H9 (cell line): ENCODE measurements around the gene PCDHA1. TPM values are rescaled to one million over a fixed set of nuclear protein-coding genes. Genes with fewer than 3 reads are reported as not detected.

Experiments
- DNase-seq: peaks from one replicate; pipeline ENCODE4 v3.0.0-alpha.2; 2017
- H2AFZ ChIP-seq: one replicate; pipeline ENCODE4 v1.6.1; 2013; ENCODE audit warnings: mild to moderate bottlenecking, low read length, control low read depth, moderate library complexity
- H2AK5ac ChIP-seq: 2 replicates; pipeline ENCODE4 v1.6.1; 2013; ENCODE audit warnings: low read length, control low read depth, mixed read lengths; ENCODE audit not compliant: insufficient read length
- H2BK120ac ChIP-seq: one replicate; pipeline ENCODE4 v1.6.1; 2013; ENCODE audit warnings: low read depth, mild to moderate bottlenecking, low read length, control low read depth, inconsistent platforms; ENCODE audit not compliant: poor library complexity, severe bottlenecking
- H2BK12ac ChIP-seq: 2 replicates; pipeline ENCODE4 v1.6.1; 2013; ENCODE audit warnings: low read length, control low read depth, mixed read lengths, low read depth; ENCODE audit not compliant: insufficient read length
- H2BK15ac ChIP-seq: 2 replicates; pipeline ENCODE4 v1.6.1; 2013; ENCODE audit warnings: low read depth, low read length, control low read depth
- H2BK20ac ChIP-seq: one replicate; pipeline ENCODE4 v1.6.1; 2013; ENCODE audit warnings: low read depth, mild to moderate bottlenecking, low read length, control low read depth, inconsistent platforms; ENCODE audit not compliant: poor library complexity, severe bottlenecking
- H2BK5ac ChIP-seq: 2 replicates; pipeline ENCODE4 v1.6.1; 2013; ENCODE audit warnings: low read length, control low read depth, mixed read lengths; ENCODE audit not compliant: insufficient read length
- H3K14ac ChIP-seq: 2 replicates; pipeline ENCODE4 v1.6.1; 2013; ENCODE audit warnings: low read length, control low read depth; ENCODE audit not compliant: insufficient read depth
- H3K18ac ChIP-seq: 2 replicates; pipeline ENCODE4 v1.6.1; 2013; ENCODE audit warnings: low read depth, mild to moderate bottlenecking, mixed read lengths, low read length, control low read depth; ENCODE audit not compliant: insufficient read length
- H3K23ac ChIP-seq: 2 replicates; pipeline ENCODE4 v1.6.1; 2013; ENCODE audit warnings: low read length, control low read depth, mixed read lengths, low read depth; ENCODE audit not compliant: insufficient read length
- H3K23me2 ChIP-seq: 2 replicates; pipeline ENCODE4 v1.6.1; 2013; ENCODE audit warnings: low read depth, mild to moderate bottlenecking, mixed read lengths, low read length, control low read depth; ENCODE audit not compliant: insufficient read length, poor library complexity, severe bottlenecking
- H3K27ac ChIP-seq: 2 replicates; pipeline ENCODE4 v1.5.1; 2013; ENCODE audit warnings: low read length, control low read depth, mixed read lengths, low read depth; ENCODE audit not compliant: insufficient read length
- H3K27me3 ChIP-seq: 2 replicates; pipeline ENCODE4 v1.6.1; 2013; ENCODE audit warnings: low read length, control low read depth, inconsistent platforms; ENCODE audit not compliant: insufficient read depth
- H3K4ac ChIP-seq: 2 replicates; pipeline ENCODE4 v1.6.1; 2013; ENCODE audit warnings: low read depth, mild to moderate bottlenecking, control low read depth, inconsistent platforms, low read length, moderate library complexity
- H3K4me1 ChIP-seq: 2 replicates; pipeline ENCODE4 v1.6.1; 2013; ENCODE audit warnings: low read length, control low read depth, inconsistent platforms; ENCODE audit not compliant: insufficient read depth
- H3K4me2 ChIP-seq: 2 replicates; pipeline ENCODE4 v1.6.1; 2013; ENCODE audit warnings: low read length, control low read depth, mixed read lengths; ENCODE audit not compliant: insufficient read length, insufficient read depth
- H3K56ac ChIP-seq: 2 replicates; pipeline ENCODE4 v1.6.1; 2013; ENCODE audit warnings: low read depth, mild to moderate bottlenecking, mixed read lengths, low read length, control low read depth; ENCODE audit not compliant: insufficient read length
- H3K79me1 ChIP-seq: 2 replicates; pipeline ENCODE4 v1.6.1; 2013; ENCODE audit warnings: low read depth, mild to moderate bottlenecking, moderate library complexity, low read length, control low read depth, inconsistent platforms; ENCODE audit not compliant: insufficient read depth, poor library complexity, severe bottlenecking
- H3K79me2 ChIP-seq: 2 replicates; pipeline ENCODE4 v1.6.1; 2013; ENCODE audit warnings: low read length, control low read depth, inconsistent platforms; ENCODE audit not compliant: insufficient read depth
- H3K9ac ChIP-seq: 2 replicates; pipeline ENCODE4 v1.6.1; 2013; ENCODE audit warnings: low read length, control low read depth, mixed read lengths; ENCODE audit not compliant: insufficient read length; ENCODE audit errors: extremely low read depth
- H3K9me3 ChIP-seq: one replicate; pipeline ENCODE4 v1.6.1; 2013; ENCODE audit warnings: low read depth, low read length, inconsistent platforms; ENCODE audit not compliant: control insufficient read depth
- H3T11ph ChIP-seq: one replicate; pipeline ENCODE4 v1.6.1; 2013; ENCODE audit warnings: mild to moderate bottlenecking, low read length, control low read depth, inconsistent platforms
- H4K20me1 ChIP-seq: one replicate; pipeline ENCODE4 v1.6.1; 2013; ENCODE audit not compliant: control insufficient read depth, insufficient read length, insufficient read depth
- H4K5ac ChIP-seq: 2 replicates; pipeline ENCODE4 v1.6.1; 2013; ENCODE audit warnings: low read depth, mild to moderate bottlenecking, mixed read lengths, low read length, control low read depth; ENCODE audit not compliant: insufficient read length
- H4K8ac ChIP-seq: replicated peaks from 2 replicates; pipeline ENCODE4 v1.6.1; 2013; ENCODE audit warnings: low read length, control low read depth, mixed read lengths, low read depth; ENCODE audit not compliant: insufficient read length
- H4K91ac ChIP-seq: 2 replicates; pipeline ENCODE4 v1.6.1; 2013; ENCODE audit warnings: low read depth, mild to moderate bottlenecking, moderate library complexity, mixed read lengths, low read length, control low read depth; ENCODE audit not compliant: insufficient read length
- H3K27ac Mint-ChIP-seq, 3 experiments: 2 replicates in 2 of 3; 3 replicates in 1 of 3; pipeline ENCODE4 v1.8.0; 2020 to 2021; ENCODE audit warnings: mixed read lengths in 3 of 3, mild to moderate bottlenecking in 1 of 3, moderate library complexity in 1 of 3
- H3K27me3 Mint-ChIP-seq: 2 replicates; pipeline ENCODE4 v1.8.0; 2021; ENCODE audit warnings: low read depth, mild to moderate bottlenecking, moderate library complexity, mixed read lengths
- H3K36me3 Mint-ChIP-seq, 3 experiments: 2 replicates in 2 of 3; 3 replicates in 1 of 3; pipeline ENCODE4 v1.8.0; 2020 to 2021; ENCODE audit warnings: low read depth in 3 of 3, mixed read lengths in 3 of 3; ENCODE audit not compliant: insufficient read depth in 1 of 3
- H3K4me1 Mint-ChIP-seq, 2 experiments: 2 replicates each; pipeline ENCODE4 v1.8.0; 2020; ENCODE audit warnings: mixed read lengths in 2 of 2
- H3K4me3 Mint-ChIP-seq, 2 experiments: 2 replicates in 1 of 2; 3 replicates in 1 of 2; pipeline ENCODE4 v1.8.0; 2020 to 2021; ENCODE audit warnings: mild to moderate bottlenecking in 2 of 2, mixed read lengths in 2 of 2, moderate library complexity in 1 of 2
- H3K9me3 Mint-ChIP-seq, 2 experiments: 2 replicates in 1 of 2; 3 replicates in 1 of 2; pipeline ENCODE4 v1.8.0; 2020; ENCODE audit warnings: mild to moderate bottlenecking in 2 of 2, mixed read lengths in 2 of 2, moderate library complexity in 1 of 2
- WGBS: extraction: QIAGEN DNeasy Blood & Tissue Kit; methylation state at CpG from one replicate; pipeline ENCODE4 v1.1.7; 2013; ENCODE audit warnings: missing lambda C conversion rate, low lambda C conversion rate, mixed read lengths; ENCODE audit not compliant: insufficient read length; ENCODE audit errors: extremely low coverage; 5-methylcytosine and 5-hydroxymethylcytosine counted together
- total RNA-seq: library from RNA; stranded (reverse); gene quantifications from 2 replicates; pipeline ENCODE4 v1.2.1, GENCODE V29; 2021
- TF ChIP-seq, protein P1 (sequence below): fragments of 200-600 bp; sonication (generic); conservative IDR thresholded peaks from 3 replicates; pipeline ENCODE4 v1.8.0; 2021; ENCODE audit warnings: antibody characterized with exemption, mild to moderate bottlenecking

PCDHA1 gene
- total RNA-seq, 1 experiment from 2014 or later = 0.61 TPM

DNA sequence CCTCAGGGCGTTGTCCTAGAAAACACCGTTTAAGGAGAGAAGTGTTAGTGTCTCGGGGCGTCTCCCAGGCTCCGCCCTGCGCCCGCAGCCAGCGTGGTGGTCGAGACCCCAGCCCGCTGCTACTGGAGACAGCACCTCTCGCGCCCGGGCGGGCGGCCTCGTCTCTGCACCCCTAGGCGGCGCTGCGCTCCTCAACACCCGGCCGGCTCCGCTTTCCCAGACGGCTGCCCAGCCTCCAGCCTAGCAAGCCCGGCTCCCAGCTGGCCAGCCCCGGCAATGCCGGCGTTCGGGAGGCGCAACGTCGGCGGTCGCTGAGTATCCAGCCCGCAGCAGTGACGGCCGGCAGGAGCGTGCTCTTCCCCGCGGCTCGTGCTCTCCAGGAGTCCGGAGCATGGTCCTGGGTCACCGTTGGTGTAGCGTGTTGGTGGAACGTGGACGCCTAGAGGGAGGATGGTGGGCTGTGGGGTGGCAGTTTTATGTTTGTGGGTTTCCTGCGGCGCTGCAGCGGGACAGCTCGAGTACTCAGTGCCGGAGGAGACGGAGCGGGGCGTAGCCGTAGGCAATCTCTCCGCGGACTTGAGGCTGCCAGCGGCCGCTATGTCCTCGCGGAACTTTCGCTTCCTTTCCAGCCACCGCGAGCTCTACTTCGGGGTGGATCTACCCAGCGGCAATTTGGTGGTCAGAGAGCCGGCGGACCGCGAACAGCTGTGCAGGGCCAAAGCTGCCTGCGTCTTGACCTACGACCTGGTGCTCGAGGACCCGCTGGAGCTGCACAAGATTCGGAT, 140.7 kb downstream of the PCDHA1 start:
- TF ChIP-seq, protein P1, sequence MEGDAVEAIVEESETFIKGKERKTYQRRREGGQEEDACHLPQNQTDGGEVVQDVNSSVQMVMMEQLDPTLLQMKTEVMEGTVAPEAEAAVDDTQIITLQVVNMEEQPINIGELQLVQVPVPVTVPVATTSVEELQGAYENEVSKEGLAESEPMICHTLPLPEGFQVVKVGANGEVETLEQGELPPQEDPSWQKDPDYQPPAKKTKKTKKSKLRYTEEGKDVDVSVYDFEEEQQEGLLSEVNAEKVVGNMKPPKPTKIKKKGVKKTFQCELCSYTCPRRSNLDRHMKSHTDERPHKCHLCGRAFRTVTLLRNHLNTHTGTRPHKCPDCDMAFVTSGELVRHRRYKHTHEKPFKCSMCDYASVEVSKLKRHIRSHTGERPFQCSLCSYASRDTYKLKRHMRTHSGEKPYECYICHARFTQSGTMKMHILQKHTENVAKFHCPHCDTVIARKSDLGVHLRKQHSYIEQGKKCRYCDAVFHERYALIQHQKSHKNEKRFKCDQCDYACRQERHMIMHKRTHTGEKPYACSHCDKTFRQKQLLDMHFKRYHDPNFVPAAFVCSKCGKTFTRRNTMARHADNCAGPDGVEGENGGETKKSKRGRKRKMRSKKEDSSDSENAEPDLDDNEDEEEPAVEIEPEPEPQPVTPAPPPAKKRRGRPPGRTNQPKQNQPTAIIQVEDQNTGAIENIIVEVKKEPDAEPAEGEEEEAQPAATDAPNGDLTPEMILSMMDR = peak; percentile 99
- no peak overlapping the region for H3K4ac ChIP-seq

More for the DNA sequence above, 140.7 kb downstream of the PCDHA1 start:
- H2BK5ac ChIP-seq = no peak overlapping the region
- H3K79me1 ChIP-seq = no peaks in the 10 kb centered on the region
- H2AFZ ChIP-seq = no peak overlapping the region
- no peak overlapping the region for H2BK15ac ChIP-seq
- no peaks in the 10 kb centered on the region for H3K79me2 ChIP-seq
- peak; percentile 95 for DNase-seq
- H3K14ac ChIP-seq = peak overlapping the region; percentile 63; the same call in 1 of the 2 replicates
- WGBS = no CpG with 5 or more reads among the region's 74 CpGs
- no peak overlapping the region for H3K56ac ChIP-seq
- no peaks in the 10 kb centered on the region for H3K9me3 ChIP-seq
- no peak overlapping the region for H3K23ac ChIP-seq
- H2AK5ac ChIP-seq = no peak overlapping the region
- H3K4me1 ChIP-seq = no peaks in the 10 kb centered on the region
- Mint-ChIP-seq H3K27ac (peak overlapping the region; percentile 35 to 91 (median 70); a peak in 4 of 7 replicates), H3K27me3 (peaks cover 40% of the 10 kb centered on the region), H3K4me1 (peaks cover 24 to 30% of the 10 kb centered on the region in 2 experiments), H3K36me3 (peaks cover 0 to 5% (median 0%) of the 10 kb centered on the region in 3 experiments; a peak in 1 of 7 replicates), H3K4me3 (peak overlapping the region; percentile 82 to 89), H3K9me3 (no peaks in the 10 kb centered on the region; a peak in 1 of 5 replicates)
- H2BK120ac ChIP-seq = no peak overlapping the region
- no peak overlapping the region for H4K91ac ChIP-seq
- peak overlapping the region; percentile 73 for H3K4me2 ChIP-seq
- H3K9ac ChIP-seq = peak overlapping the region; percentile 60
- no peak overlapping the region for H3T11ph ChIP-seq
- no peak overlapping the region for H2BK20ac ChIP-seq
- H3K27me3 ChIP-seq = no peaks in the 10 kb centered on the region; the same call in 1 of the 2 replicates
- H3K27ac ChIP-seq = no peak overlapping the region
- no peak overlapping the region for H2BK12ac ChIP-seq
- peaks cover 15% of the 10 kb centered on the region for H3K23me2 ChIP-seq
- no peak overlapping the region for H4K5ac ChIP-seq
- no peak overlapping the region for H4K8ac ChIP-seq
- no peak overlapping the region for H3K18ac ChIP-seq
- H4K20me1 ChIP-seq = no peaks in the 10 kb centered on the region
